Measurements from ENCODE around the gene CWC27. TPM values are rescaled to one million over a fixed set of nuclear protein-coding genes. Genes with fewer than 3 reads are reported as not detected.

The CWC27 gene
- total RNA-seq, 1 experiment from 2014 or later = 42.7 TPM

GRCh38 chr5:64834037-64834436 lies 65.3 kb downstream of the CWC27 start:
- POLR2A ChIA-PET = no interaction called here
- TF ChIP-seq ATF1 (CRISPR knock-in tag; IDR thresholded peaks at IDR 0.05) = no peak
- TF ChIP-seq, protein P1, sequence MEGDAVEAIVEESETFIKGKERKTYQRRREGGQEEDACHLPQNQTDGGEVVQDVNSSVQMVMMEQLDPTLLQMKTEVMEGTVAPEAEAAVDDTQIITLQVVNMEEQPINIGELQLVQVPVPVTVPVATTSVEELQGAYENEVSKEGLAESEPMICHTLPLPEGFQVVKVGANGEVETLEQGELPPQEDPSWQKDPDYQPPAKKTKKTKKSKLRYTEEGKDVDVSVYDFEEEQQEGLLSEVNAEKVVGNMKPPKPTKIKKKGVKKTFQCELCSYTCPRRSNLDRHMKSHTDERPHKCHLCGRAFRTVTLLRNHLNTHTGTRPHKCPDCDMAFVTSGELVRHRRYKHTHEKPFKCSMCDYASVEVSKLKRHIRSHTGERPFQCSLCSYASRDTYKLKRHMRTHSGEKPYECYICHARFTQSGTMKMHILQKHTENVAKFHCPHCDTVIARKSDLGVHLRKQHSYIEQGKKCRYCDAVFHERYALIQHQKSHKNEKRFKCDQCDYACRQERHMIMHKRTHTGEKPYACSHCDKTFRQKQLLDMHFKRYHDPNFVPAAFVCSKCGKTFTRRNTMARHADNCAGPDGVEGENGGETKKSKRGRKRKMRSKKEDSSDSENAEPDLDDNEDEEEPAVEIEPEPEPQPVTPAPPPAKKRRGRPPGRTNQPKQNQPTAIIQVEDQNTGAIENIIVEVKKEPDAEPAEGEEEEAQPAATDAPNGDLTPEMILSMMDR (IDR thresholded peaks at IDR 0.05) = no peak
- TF ChIP-seq, protein P2, sequence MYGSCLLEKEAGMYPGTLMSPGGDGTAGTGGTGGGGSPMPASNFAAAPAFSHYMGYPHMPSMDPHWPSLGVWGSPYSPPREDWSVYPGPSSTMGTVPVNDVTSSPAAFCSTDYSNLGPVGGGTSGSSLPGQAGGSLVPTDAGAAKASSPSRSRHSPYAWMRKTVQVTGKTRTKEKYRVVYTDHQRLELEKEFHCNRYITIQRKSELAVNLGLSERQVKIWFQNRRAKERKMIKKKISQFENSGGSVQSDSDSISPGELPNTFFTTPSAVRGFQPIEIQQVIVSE (CRISPR knock-in tag; IDR thresholded peaks at IDR 0.05; ENCODE audit: borderline replicate concordance) = no peak
- no peak for TF ChIP-seq ZNF671 (CRISPR knock-in tag; IDR thresholded peaks at IDR 0.05)
- no peak for TF ChIP-seq ZNF512 (CRISPR knock-in tag; IDR thresholded peaks at IDR 0.05; ENCODE audit: borderline replicate concordance)
- TF ChIP-seq ZNF121 (CRISPR knock-in tag; IDR thresholded peaks at IDR 0.05) = no peak
- no peak for TF ChIP-seq ATF6 (CRISPR knock-in tag; IDR thresholded peaks at IDR 0.05)
- no peak for TF ChIP-seq GTF2I (CRISPR knock-in tag; conservative IDR thresholded peaks at IDR 0.05)
- no peak for TF ChIP-seq TP53 (CRISPR knock-in tag; IDR thresholded peaks at IDR 0.05)
- H3K27ac Mint-ChIP-seq = peak overlapping the region; percentile 84
- H3K4me1 Mint-ChIP-seq = peaks cover 31% of the 10 kb centered on the region
- CTCF ChIA-PET = interaction anchor here (0.7 kb wide), 1 partner anchor 204 kb away, joined by 3 read pairs; no protein-coding TSS in a partner anchor
- H3K36me3 Mint-ChIP-seq = peaks cover 11% of the 10 kb centered on the region
- DNase-seq (ENCODE audit: low spot score) (no peak), ATAC-seq (no peak)
- peaks cover 4% of the 10 kb centered on the region for H3K9me3 Mint-ChIP-seq
- H3K4me3 Mint-ChIP-seq = no peak overlapping the region
- H3K27me3 Mint-ChIP-seq (ENCODE audit: low read depth) = no peaks in the 10 kb centered on the region

GRCh38 chr5:64834611-64835010 lies 65.9 kb downstream of the CWC27 start:
- no peaks in the 10 kb centered on the region for H3K27me3 Mint-ChIP-seq (ENCODE audit: low read depth)
- H3K27ac Mint-ChIP-seq = peak overlapping the region; percentile 84
- no peak for DNase-seq (ENCODE audit: low spot score)
- no peak for TF ChIP-seq GRHL2 (CRISPR knock-in tag; IDR thresholded peaks at IDR 0.05; ENCODE audit: insufficient replicate concordance, severe bottlenecking)
- TF ChIP-seq, protein P3, sequence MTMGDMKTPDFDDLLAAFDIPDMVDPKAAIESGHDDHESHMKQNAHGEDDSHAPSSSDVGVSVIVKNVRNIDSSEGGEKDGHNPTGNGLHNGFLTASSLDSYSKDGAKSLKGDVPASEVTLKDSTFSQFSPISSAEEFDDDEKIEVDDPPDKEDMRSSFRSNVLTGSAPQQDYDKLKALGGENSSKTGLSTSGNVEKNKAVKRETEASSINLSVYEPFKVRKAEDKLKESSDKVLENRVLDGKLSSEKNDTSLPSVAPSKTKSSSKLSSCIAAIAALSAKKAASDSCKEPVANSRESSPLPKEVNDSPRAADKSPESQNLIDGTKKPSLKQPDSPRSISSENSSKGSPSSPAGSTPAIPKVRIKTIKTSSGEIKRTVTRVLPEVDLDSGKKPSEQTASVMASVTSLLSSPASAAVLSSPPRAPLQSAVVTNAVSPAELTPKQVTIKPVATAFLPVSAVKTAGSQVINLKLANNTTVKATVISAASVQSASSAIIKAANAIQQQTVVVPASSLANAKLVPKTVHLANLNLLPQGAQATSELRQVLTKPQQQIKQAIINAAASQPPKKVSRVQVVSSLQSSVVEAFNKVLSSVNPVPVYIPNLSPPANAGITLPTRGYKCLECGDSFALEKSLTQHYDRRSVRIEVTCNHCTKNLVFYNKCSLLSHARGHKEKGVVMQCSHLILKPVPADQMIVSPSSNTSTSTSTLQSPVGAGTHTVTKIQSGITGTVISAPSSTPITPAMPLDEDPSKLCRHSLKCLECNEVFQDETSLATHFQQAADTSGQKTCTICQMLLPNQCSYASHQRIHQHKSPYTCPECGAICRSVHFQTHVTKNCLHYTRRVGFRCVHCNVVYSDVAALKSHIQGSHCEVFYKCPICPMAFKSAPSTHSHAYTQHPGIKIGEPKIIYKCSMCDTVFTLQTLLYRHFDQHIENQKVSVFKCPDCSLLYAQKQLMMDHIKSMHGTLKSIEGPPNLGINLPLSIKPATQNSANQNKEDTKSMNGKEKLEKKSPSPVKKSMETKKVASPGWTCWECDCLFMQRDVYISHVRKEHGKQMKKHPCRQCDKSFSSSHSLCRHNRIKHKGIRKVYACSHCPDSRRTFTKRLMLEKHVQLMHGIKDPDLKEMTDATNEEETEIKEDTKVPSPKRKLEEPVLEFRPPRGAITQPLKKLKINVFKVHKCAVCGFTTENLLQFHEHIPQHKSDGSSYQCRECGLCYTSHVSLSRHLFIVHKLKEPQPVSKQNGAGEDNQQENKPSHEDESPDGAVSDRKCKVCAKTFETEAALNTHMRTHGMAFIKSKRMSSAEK (CRISPR knock-in tag; IDR thresholded peaks at IDR 0.05; ENCODE audit: borderline replicate concordance) = no peak
- TF ChIP-seq SMAD3 (CRISPR knock-in tag; IDR thresholded peaks at IDR 0.05; ENCODE audit: borderline replicate concordance) = no peak
- TF ChIP-seq ESRRA (CRISPR knock-in tag; IDR thresholded peaks at IDR 0.05; ENCODE audit: borderline replicate concordance) = no peak
- no peak for TF ChIP-seq PRRX2 (CRISPR knock-in tag; IDR thresholded peaks at IDR 0.05)
- no peak for TF ChIP-seq IRF2 (CRISPR knock-in tag; IDR thresholded peaks at IDR 0.05; ENCODE audit: borderline replicate concordance, low read depth)
- TF ChIP-seq, protein P4, sequence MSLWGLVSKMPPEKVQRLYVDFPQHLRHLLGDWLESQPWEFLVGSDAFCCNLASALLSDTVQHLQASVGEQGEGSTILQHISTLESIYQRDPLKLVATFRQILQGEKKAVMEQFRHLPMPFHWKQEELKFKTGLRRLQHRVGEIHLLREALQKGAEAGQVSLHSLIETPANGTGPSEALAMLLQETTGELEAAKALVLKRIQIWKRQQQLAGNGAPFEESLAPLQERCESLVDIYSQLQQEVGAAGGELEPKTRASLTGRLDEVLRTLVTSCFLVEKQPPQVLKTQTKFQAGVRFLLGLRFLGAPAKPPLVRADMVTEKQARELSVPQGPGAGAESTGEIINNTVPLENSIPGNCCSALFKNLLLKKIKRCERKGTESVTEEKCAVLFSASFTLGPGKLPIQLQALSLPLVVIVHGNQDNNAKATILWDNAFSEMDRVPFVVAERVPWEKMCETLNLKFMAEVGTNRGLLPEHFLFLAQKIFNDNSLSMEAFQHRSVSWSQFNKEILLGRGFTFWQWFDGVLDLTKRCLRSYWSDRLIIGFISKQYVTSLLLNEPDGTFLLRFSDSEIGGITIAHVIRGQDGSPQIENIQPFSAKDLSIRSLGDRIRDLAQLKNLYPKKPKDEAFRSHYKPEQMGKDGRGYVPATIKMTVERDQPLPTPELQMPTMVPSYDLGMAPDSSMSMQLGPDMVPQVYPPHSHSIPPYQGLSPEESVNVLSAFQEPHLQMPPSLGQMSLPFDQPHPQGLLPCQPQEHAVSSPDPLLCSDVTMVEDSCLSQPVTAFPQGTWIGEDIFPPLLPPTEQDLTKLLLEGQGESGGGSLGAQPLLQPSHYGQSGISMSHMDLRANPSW (CRISPR knock-in tag; conservative IDR thresholded peaks at IDR 0.05; ENCODE audit: low read depth) = no peak
- no peak for TF ChIP-seq RORB (CRISPR knock-in tag; IDR thresholded peaks at IDR 0.05)
- no peak for TF ChIP-seq SOX15 (CRISPR knock-in tag; IDR thresholded peaks at IDR 0.05)
- no peak for TF ChIP-seq ZNF121 (CRISPR knock-in tag; IDR thresholded peaks at IDR 0.05)
- no peak for TF ChIP-seq MAX (CRISPR knock-in tag; IDR thresholded peaks at IDR 0.05)
- TF ChIP-seq FOXP1 (CRISPR knock-in tag; IDR thresholded peaks at IDR 0.05; ENCODE audit: borderline replicate concordance) = no peak
- TF ChIP-seq ATF1 (CRISPR knock-in tag; IDR thresholded peaks at IDR 0.05) = no peak
- TF ChIP-seq MLX (CRISPR knock-in tag; IDR thresholded peaks at IDR 0.05) = no peak
- no peak for TF ChIP-seq NFYB (CRISPR knock-in tag; conservative IDR thresholded peaks at IDR 0.05; ENCODE audit: low read depth)

More at GRCh38 chr5:64834611-64835010, 65.9 kb downstream of the CWC27 start:
- H3K4me3 Mint-ChIP-seq = no peak overlapping the region
- H3K9me3 Mint-ChIP-seq = peaks cover 4% of the 10 kb centered on the region
- peaks cover 31% of the 10 kb centered on the region for H3K4me1 Mint-ChIP-seq
- CTCF ChIA-PET = no interaction called here
- H3K36me3 Mint-ChIP-seq = peaks cover 13% of the 10 kb centered on the region
- POLR2A ChIA-PET = no interaction called here
- ATAC-seq = peak; percentile 48; the same call in 1 of the 2 replicates

Data from WTC11 (cell line).